SK-N-SH (cell line): ENCODE measurements around the gene P2RY11. TPM values are rescaled to one million over a fixed set of nuclear protein-coding genes. Genes with fewer than 3 reads are reported as not detected.

Experiments
- CTCF ChIA-PET: fragments of 300-600, 350-600 bp; formaldehyde crosslinking; extraction: SDS; loops from one replicate; lab custom pipeline; 2021; lab: Yijun Ruan, JAX
- POLR2A ChIA-PET: fragments of 350-600 bp; sonication (Branson Sonifier 250); formaldehyde crosslinking; extraction: SDS; loops from one replicate; lab custom pipeline; 2020; ENCODE audit warnings: antibody characterized with exemption, inconsistent platforms; lab: Yijun Ruan, JAX
- DNase-seq: peaks from one replicate; pipeline ENCODE4 v3.0.0; 2012
- H2AFZ ChIP-seq: fragments of 200-600 bp; sonication (generic); 2 replicates; pipeline ENCODE4 v1.8.1; 2016; ENCODE audit warnings: antibody characterized with exemption, mild to moderate bottlenecking, low read depth
- H3F3A ChIP-seq: fragments of 200-600 bp; sonication (generic); replicated peaks from 2 replicates; pipeline ENCODE3; 2016; ENCODE audit warnings: antibody characterized with exemption, mild to moderate bottlenecking; ENCODE audit not compliant: insufficient read depth
- H3K27ac ChIP-seq, 2 experiments: fragments of 200-500 bp in 1 of 2; fragments of 200-600 bp in 1 of 2; sonication (Bioruptor generic) in 1 of 2; sonication (generic), shearing (Covaris generic) in 1 of 2; 2 replicates each; pipeline versions ENCODE4 v1.5.1 to v1.6.1; 2014 to 2016; ENCODE audit warnings: low read depth in 2 of 2, inconsistent platforms in 1 of 2, low read length in 1 of 2, mild to moderate bottlenecking in 1 of 2, mixed read lengths in 1 of 2
- H3K27me3 ChIP-seq: fragments of 200-600 bp; sonication (generic), shearing (Covaris generic); 2 replicates; pipeline ENCODE4 v1.6.1; 2016; ENCODE audit warnings: mixed run types; ENCODE audit not compliant: insufficient read depth
- H3K36me3 ChIP-seq, 2 experiments: fragments of 200-500 bp in 1 of 2; fragments of 200-600 bp in 1 of 2; sonication (Bioruptor generic) in 1 of 2; sonication (generic) in 1 of 2; replicated peaks in 1 of 2; 2 replicates each; pipeline versions ENCODE3 to v1.5.1; 2014 to 2016; ENCODE audit warnings: low read length in 1 of 2, mild to moderate bottlenecking in 1 of 2; ENCODE audit not compliant: insufficient read depth in 2 of 2, control insufficient read depth in 1 of 2
- H3K4me1 ChIP-seq, 2 experiments: fragments of 200-500 bp in 1 of 2; fragments of 200-600 bp in 1 of 2; sonication (Bioruptor generic) in 1 of 2; sonication (generic), shearing (Covaris generic) in 1 of 2; 2 replicates each; pipeline versions ENCODE4 v1.5.1 to v1.6.1; 2014 to 2016; ENCODE audit warnings: low read depth in 1 of 2, low read length in 1 of 2, mixed run types in 1 of 2; ENCODE audit not compliant: insufficient read depth in 2 of 2, control insufficient read depth in 1 of 2
- H3K4me2 ChIP-seq: fragments of 200-600 bp; sonication (generic), shearing (Covaris generic); 2 replicates; pipeline ENCODE4 v1.6.1; 2017; ENCODE audit warnings: mixed run types
- H3K4me3 ChIP-seq, 2 experiments: fragments of 200-500 bp in 1 of 2; fragments of 200-600 bp in 1 of 2; sonication (Bioruptor generic) in 1 of 2; sonication (generic), shearing (Covaris generic) in 1 of 2; 2 replicates each; pipeline versions ENCODE4 v1.5.1 to v1.8.1; 2014 to 2016; ENCODE audit warnings: low read depth in 2 of 2, inconsistent platforms in 1 of 2, low read length in 1 of 2, mild to moderate bottlenecking in 1 of 2, mixed read lengths in 1 of 2, moderate library complexity in 1 of 2
- H3K79me2 ChIP-seq: fragments of 200-600 bp; sonication (generic); 2 replicates; pipeline ENCODE4 v1.8.1; 2017; ENCODE audit warnings: mild to moderate bottlenecking; ENCODE audit not compliant: insufficient read depth
- H3K9ac ChIP-seq: fragments of 200-600 bp; sonication (generic); 2 replicates; pipeline ENCODE4 v1.6.1; 2017; ENCODE audit warnings: mixed run types
- H3K9me2 ChIP-seq: fragments of 200-600 bp; sonication (generic); 2 replicates; pipeline ENCODE4 v1.6.1; 2017; ENCODE audit warnings: mixed run types
- H3K9me3 ChIP-seq: fragments of 200-600 bp; sonication (generic); 2 replicates; pipeline ENCODE4 v1.6.1; 2017; ENCODE audit warnings: mixed run types, mild to moderate bottlenecking, moderate library complexity
- H4K20me1 ChIP-seq: fragments of 200-600 bp; sonication (generic); 2 replicates; pipeline ENCODE4 v1.6.1; 2017; ENCODE audit warnings: mild to moderate bottlenecking, mixed run types; ENCODE audit not compliant: insufficient read depth
- CHD2 ChIP-seq: fragments of 150-350 bp; IDR thresholded peaks from 2 replicates; pipeline ENCODE4 v1.6.1; 2018; ENCODE audit warnings: low read length; ENCODE audit not compliant: partially characterized antibody
- EZH2phosphoT487 ChIP-seq: fragments of 200-600 bp; sonication (generic); IDR thresholded peaks from 2 replicates; pipeline ENCODE4 v1.6.1; 2017; ENCODE audit warnings: low read depth, mixed run types, mild to moderate bottlenecking, antibody characterized with exemption, moderate library complexity, borderline replicate concordance
- FOXM1 ChIP-seq: IDR thresholded peaks from 2 replicates; pipeline ENCODE4 v1.4.0; 2012; ENCODE audit warnings: low read depth, mild to moderate bottlenecking
- GATA2 ChIP-seq: sonication (generic); formaldehyde crosslinking; IDR thresholded peaks from 2 replicates; pipeline ENCODE4 v1.5.0; 2020; ENCODE audit warnings: mild to moderate bottlenecking, missing genetic modification reagents
- JUND ChIP-seq: IDR thresholded peaks from 2 replicates; pipeline ENCODE4 v1.4.0; 2012
- MAX ChIP-seq: IDR thresholded peaks from 2 replicates; pipeline ENCODE4 v1.4.0; 2012; ENCODE audit warnings: low read depth
- MEF2A ChIP-seq: IDR thresholded peaks from 2 replicates; pipeline ENCODE4 v1.4.0; 2012; ENCODE audit warnings: low read depth, borderline replicate concordance
- POLR2AphosphoS5 ChIP-seq: IDR thresholded peaks from 2 replicates; pipeline ENCODE4 v1.6.1; 2012; ENCODE audit warnings: low read depth, low read length
- RAD21 ChIP-seq: IDR thresholded peaks from 2 replicates; pipeline ENCODE4 v1.6.1; 2012; ENCODE audit warnings: mild to moderate bottlenecking, low read length
- RXRA ChIP-seq: IDR thresholded peaks from 2 replicates; pipeline ENCODE4 v1.4.0; 2012; ENCODE audit warnings: low read depth, mild to moderate bottlenecking, borderline replicate concordance
- TCF12 ChIP-seq: IDR thresholded peaks from 2 replicates; pipeline ENCODE4 v1.4.0; 2012
- USF1 ChIP-seq: IDR thresholded peaks from 2 replicates; pipeline ENCODE4 v1.4.0; 2012; ENCODE audit warnings: low read depth, borderline replicate concordance
- YY1 ChIP-seq: IDR thresholded peaks from 2 replicates; pipeline ENCODE4 v1.4.0; 2012; ENCODE audit warnings: low read depth, mild to moderate bottlenecking
- WGBS: methylation state at CpG from one replicate; pipeline ENCODE4 v1.1.6; 2017; ENCODE audit warnings: low lambda C conversion rate; 5-methylcytosine and 5-hydroxymethylcytosine counted together
- polyA plus RNA-seq, 3 experiments: library from polyadenylated mRNA; depleted of rRNA; stranded (reverse); fragments of >200 nt; gene quantifications; 2 replicates each; pipeline ENCODE4 v1.2.3, GENCODE V29; 2012
- TF ChIP-seq, protein P1 (sequence below): fragments of 150-350 bp; IDR thresholded peaks from 2 replicates; pipeline ENCODE4 v1.6.1; 2016; ENCODE audit warnings: mild to moderate bottlenecking, low read depth, low read length
- TF ChIP-seq, protein P2 (sequence below): IDR thresholded peaks from 2 replicates; pipeline ENCODE4; 2012

Gene P2RY11
- polyA plus RNA-seq, 1 of the 3 experiments (the other 2 are of a cell fraction) = 6.8 TPM

DNA sequence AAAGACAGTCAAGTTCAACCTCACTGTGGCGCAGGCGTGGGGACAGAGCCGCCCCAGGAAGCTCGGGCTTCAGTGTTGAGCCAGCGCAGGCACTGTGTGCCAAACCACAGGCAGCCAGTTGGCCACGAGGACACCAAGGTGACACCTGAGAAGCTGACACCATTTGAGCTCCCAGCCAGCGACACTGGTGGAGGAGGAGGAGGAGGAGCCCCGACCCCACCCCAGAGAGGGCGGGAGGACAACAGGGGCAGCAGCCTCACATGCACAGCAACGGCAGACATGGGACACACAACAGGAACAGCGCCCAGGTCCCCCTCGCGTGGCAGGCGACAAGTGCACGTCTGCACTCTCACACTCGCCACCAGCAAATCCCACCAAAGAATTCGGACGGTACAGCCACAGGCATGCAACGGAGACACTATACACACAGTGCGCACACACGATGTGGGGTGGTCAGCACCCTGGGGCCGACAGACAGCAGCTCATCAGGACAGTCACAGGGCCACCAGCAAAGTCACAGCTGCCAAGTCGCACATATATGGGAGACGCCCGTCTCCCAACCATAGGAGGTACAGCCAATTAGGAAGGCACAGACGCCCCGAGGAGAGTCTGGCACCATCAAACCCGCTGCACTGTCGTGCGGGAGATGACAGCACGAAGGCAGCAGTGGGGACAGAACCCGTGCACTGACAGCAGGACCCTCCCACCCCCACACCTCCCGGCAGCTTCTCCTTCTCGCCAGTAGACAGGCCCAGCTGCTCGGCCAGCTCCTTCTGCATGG is 4.8 kb downstream of the P2RY11 start:
- peaks cover 12 to 39% of the 10 kb centered on the region in 2 experiments for H3K36me3 ChIP-seq
- POLR2A ChIA-PET = interaction anchor here (0.7 to 4.5 kb wide), 7 partner anchors 9 to 136 kb away, joined by 3 to 35 read pairs (median 3); partner anchors contain the start of genes DNMT1, MRPL4 and PPAN
- H4K20me1 ChIP-seq = peaks cover 11% of the 10 kb centered on the region; the same call in 1 of the 2 replicates

GRCh38 chr19:10116866-10117616 is 5.5 kb downstream of the P2RY11 start:
- no peak overlapping the region for H3K4me3 ChIP-seq
- H3K36me3 ChIP-seq = peaks cover 12 to 36% of the 10 kb centered on the region in 2 experiments
- ChIA-PET CTCF (interaction anchor here (0.9 to 6.4 kb wide), 5 partner anchors 9 to 133 kb away, joined by 3 to 58 read pairs (median 11); partner anchors contain the start of gene PPAN), POLR2A (interaction anchor here (1.3 to 4.5 kb wide), 4 partner anchors 10 to 135 kb away, joined by 3 to 35 read pairs (median 9); partner anchors contain the start of genes DNMT1, MRPL4 and PPAN)
- no peak overlapping the region for H3K27ac ChIP-seq
- DNase-seq = no peak
- no peaks in the 10 kb centered on the region for H3K27me3 ChIP-seq
- no peak overlapping the region for H3K9ac ChIP-seq
- no peaks in the 10 kb centered on the region for H3K9me3 ChIP-seq
- H3K4me2 ChIP-seq = no peak overlapping the region
- H3F3A ChIP-seq = peaks cover 42% of the 10 kb centered on the region
- H3K4me1 ChIP-seq = peaks cover 3 to 13% of the 10 kb centered on the region in 2 experiments; a peak in 1 of 4 replicates
- 92% methylated on average over 11 of the region's 21 CpGs for WGBS
- H2AFZ ChIP-seq = no peak overlapping the region
- H3K9me2 ChIP-seq = no peaks in the 10 kb centered on the region
- peaks cover 11% of the 10 kb centered on the region; the same call in 1 of the 2 replicates for H4K20me1 ChIP-seq
- no peak for TF ChIP-seq GATA2 (CRISPR knock-in tag)
- no peak for TF ChIP-seq CHD2
- TF ChIP-seq USF1 = no peak
- H3K79me2 ChIP-seq = peaks cover 25% of the 10 kb centered on the region

More for the DNA sequence above, 4.8 kb downstream of the P2RY11 start:
- no peak overlapping the region for H3K4me2 ChIP-seq
- H2AFZ ChIP-seq = no peak overlapping the region
- H3F3A ChIP-seq = peaks cover 36% of the 10 kb centered on the region
- H3K27me3 ChIP-seq = no peaks in the 10 kb centered on the region
- no peak overlapping the region for H3K27ac ChIP-seq
- no peak overlapping the region for H3K4me3 ChIP-seq
- 84% methylated on average over 16 of the region's 35 CpGs for WGBS
- CTCF ChIA-PET = interaction anchor here (1.4 to 6.4 kb wide), 3 partner anchors 8 to 133 kb away, joined by 7 to 58 read pairs (median 14); partner anchors contain the start of gene PPAN
- no peaks in the 10 kb centered on the region for H3K9me2 ChIP-seq
- peaks cover 25% of the 10 kb centered on the region for H3K79me2 ChIP-seq
- H3K4me1 ChIP-seq = peaks cover 3 to 13% of the 10 kb centered on the region in 2 experiments; a peak in 1 of 4 replicates
- TF ChIP-seq, protein P1, sequence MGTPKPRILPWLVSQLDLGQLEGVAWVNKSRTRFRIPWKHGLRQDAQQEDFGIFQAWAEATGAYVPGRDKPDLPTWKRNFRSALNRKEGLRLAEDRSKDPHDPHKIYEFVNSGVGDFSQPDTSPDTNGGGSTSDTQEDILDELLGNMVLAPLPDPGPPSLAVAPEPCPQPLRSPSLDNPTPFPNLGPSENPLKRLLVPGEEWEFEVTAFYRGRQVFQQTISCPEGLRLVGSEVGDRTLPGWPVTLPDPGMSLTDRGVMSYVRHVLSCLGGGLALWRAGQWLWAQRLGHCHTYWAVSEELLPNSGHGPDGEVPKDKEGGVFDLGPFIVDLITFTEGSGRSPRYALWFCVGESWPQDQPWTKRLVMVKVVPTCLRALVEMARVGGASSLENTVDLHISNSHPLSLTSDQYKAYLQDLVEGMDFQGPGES = no peak
- TF ChIP-seq EZH2phosphoT487 (no peak), POLR2AphosphoS5 (no peak), FOXM1 (no peak), RAD21 (no peak), RXRA (no peak), MEF2A (no peak), JUND (no peak), YY1 (no peak), TCF12 (no peak), MAX (no peak)
- TF ChIP-seq, protein P2, sequence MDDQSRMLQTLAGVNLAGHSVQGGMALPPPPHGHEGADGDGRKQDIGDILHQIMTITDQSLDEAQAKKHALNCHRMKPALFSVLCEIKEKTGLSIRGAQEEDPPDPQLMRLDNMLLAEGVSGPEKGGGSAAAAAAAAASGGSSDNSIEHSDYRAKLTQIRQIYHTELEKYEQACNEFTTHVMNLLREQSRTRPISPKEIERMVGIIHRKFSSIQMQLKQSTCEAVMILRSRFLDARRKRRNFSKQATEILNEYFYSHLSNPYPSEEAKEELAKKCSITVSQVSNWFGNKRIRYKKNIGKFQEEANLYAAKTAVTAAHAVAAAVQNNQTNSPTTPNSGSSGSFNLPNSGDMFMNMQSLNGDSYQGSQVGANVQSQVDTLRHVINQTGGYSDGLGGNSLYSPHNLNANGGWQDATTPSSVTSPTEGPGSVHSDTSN = no peak
- H3K9me3 ChIP-seq = no peaks in the 10 kb centered on the region
- DNase-seq = no peak
- no peak overlapping the region for H3K9ac ChIP-seq
